A549 (cell line): ENCODE measurements around the gene OR51E2. TPM values are rescaled to one million over a fixed set of nuclear protein-coding genes. Genes with fewer than 3 reads are reported as not detected.

Experiments used
- ATAC-seq, 2 experiments: fragments of 200-7000 bp in 1 of 2; fragments of >200 bp in 1 of 2; cut with Nextera tagmentation in 1 of 2; cut with Tn5 transposase in 1 of 2; 3 replicates each; pipeline versions ENCODE4 v1.8.0 to v1.9.1; 2018 to 2020; ENCODE audit warnings: mild to moderate bottlenecking in 1 of 2, moderate library complexity in 1 of 2
- CTCF ChIA-PET: fragments of 300-600 bp; sonication (Branson Sonifier 250); formaldehyde crosslinking; extraction: SDS; loops from one replicate; lab custom pipeline; 2021; ENCODE audit warnings: antibody characterized with exemption, inconsistent platforms; lab: Yijun Ruan, JAX
- POLR2A ChIA-PET: fragments of 350-600 bp; formaldehyde crosslinking; extraction: SDS; loops from one replicate; lab custom pipeline; 2021; ENCODE audit warnings: antibody characterized with exemption, inconsistent platforms; lab: Yijun Ruan, JAX
- DNase-seq, 2 experiments: peaks; one replicate each; pipeline versions ENCODE4 v3.0.0 to v3.0.0-alpha.2; 2011 to 2016; ENCODE audit warnings: low read depth in 1 of 2, low spot score in 1 of 2
- FAIRE-seq: peaks from 2 replicates; lab custom pipeline; 2011; peaks lifted over from hg19 to GRCh38; lab: Jason Lieb, UNC
- H3K27ac ChIP-seq, 2 experiments: fragments of >200 bp; sonication (Bioruptor Twin); formaldehyde crosslinking; 3 replicates each; pipeline ENCODE4 v1.5.1; 2016 to 2017
- H3K4me1 ChIP-seq: fragments of >200 bp; sonication (Bioruptor Twin); formaldehyde crosslinking; 3 replicates; pipeline ENCODE4 v1.6.1; 2016
- H3K4me2 ChIP-seq: fragments of >200 bp; sonication (Bioruptor Twin); formaldehyde crosslinking; 3 replicates; pipeline ENCODE4 v1.6.1; 2016
- H3K4me3 ChIP-seq: fragments of >200 bp; sonication (Bioruptor Twin); formaldehyde crosslinking; 3 replicates; pipeline ENCODE4 v1.5.1; 2016
- H3K9me3 ChIP-seq: fragments of >200 bp; sonication (Bioruptor Twin); formaldehyde crosslinking; 3 replicates; pipeline ENCODE4 v1.6.1; 2016
- BCL3 ChIP-seq: fragments of >200 bp; sonication (Bioruptor Twin); formaldehyde crosslinking; IDR thresholded peaks from 3 replicates; pipeline ENCODE4 v1.6.1; 2016
- CBX2 ChIP-seq: fragments of 200-600 bp; sonication (generic); IDR thresholded peaks from 2 replicates; pipeline ENCODE4 v1.6.1; 2016; ENCODE audit warnings: low read depth, mild to moderate bottlenecking, borderline replicate concordance
- EHF ChIP-seq: fragments of 250-450 bp; sonication (Bioruptor Pico); IDR thresholded peaks from 2 replicates; pipeline ENCODE4 v1.5.0; 2020; ENCODE audit warnings: mild to moderate bottlenecking
- EP300 ChIP-seq, 2 experiments: fragments of >200 bp; sonication (Bioruptor Twin); formaldehyde crosslinking; IDR thresholded peaks; 2 replicates in 1 of 2; 3 replicates in 1 of 2; pipeline ENCODE4 v1.6.1; 2016 to 2017
- FOSL2 ChIP-seq, 2 experiments: fragments of 450-650 bp in 1 of 2; fragments of >200 bp in 1 of 2; sonication (Bioruptor Twin) in 1 of 2; formaldehyde crosslinking; IDR thresholded peaks; 2 replicates each; pipeline versions ENCODE4 v1.5.0 to v1.6.1; 2016 to 2020; ENCODE audit warnings: mild to moderate bottlenecking in 1 of 2, moderate library complexity in 1 of 2
- FOXS1 ChIP-seq: fragments of 250-450 bp; sonication (Bioruptor Pico); IDR thresholded peaks from 2 replicates; pipeline ENCODE4 v1.5.0; 2020; ENCODE audit warnings: mild to moderate bottlenecking, moderate library complexity
- GATA3 ChIP-seq: IDR thresholded peaks from 2 replicates; pipeline ENCODE4 v1.6.1; 2012; ENCODE audit warnings: borderline replicate concordance
- HES2 ChIP-seq: fragments of >200 bp; sonication (Bioruptor Twin); formaldehyde crosslinking; IDR thresholded peaks from 2 replicates; pipeline ENCODE4 v1.6.1; 2016
- HMGXB4 ChIP-seq: fragments of 250-450 bp; sonication (Bioruptor Pico); IDR thresholded peaks from 2 replicates; pipeline ENCODE4 v1.5.0; 2021; ENCODE audit warnings: mild to moderate bottlenecking, moderate library complexity, borderline replicate concordance
- HOXB5 ChIP-seq: fragments of 250-450 bp; sonication (Bioruptor Pico); IDR thresholded peaks from 2 replicates; pipeline ENCODE4 v1.5.0; 2020; ENCODE audit warnings: mild to moderate bottlenecking, moderate library complexity
- JUNB ChIP-seq: fragments of >200 bp; sonication (Bioruptor Twin); formaldehyde crosslinking; IDR thresholded peaks from 2 replicates; pipeline ENCODE4 v1.6.1; 2016
- KDM1A ChIP-seq: fragments of 200-600 bp; sonication (generic); IDR thresholded peaks from 2 replicates; pipeline ENCODE4 v1.6.1; 2016; ENCODE audit warnings: low read depth, mild to moderate bottlenecking
- MAZ ChIP-seq: fragments of 150-350 bp; IDR thresholded peaks from 2 replicates; pipeline ENCODE4 v1.6.1; 2014; ENCODE audit warnings: antibody characterized with exemption, low read depth, low read length, borderline replicate concordance
- NPAS2 ChIP-seq: fragments of 250-450 bp; sonication (Bioruptor Pico); IDR thresholded peaks from 2 replicates; pipeline ENCODE4 v1.8.0; 2022; ENCODE audit warnings: mild to moderate bottlenecking, moderate library complexity, borderline replicate concordance
- PHF8 ChIP-seq: fragments of 200-600 bp; sonication (generic); IDR thresholded peaks from 2 replicates; pipeline ENCODE4 v1.6.1; 2016; ENCODE audit warnings: low read depth, mild to moderate bottlenecking, antibody characterized with exemption, moderate library complexity, borderline replicate concordance
- POLR2A ChIP-seq: IDR thresholded peaks from 2 replicates; pipeline ENCODE4 v1.6.1; 2012; ENCODE audit warnings: mild to moderate bottlenecking, low read length
- POLR2AphosphoS2 ChIP-seq: conservative IDR thresholded peaks from 2 replicates; pipeline ENCODE4 v1.6.1; 2012; ENCODE audit warnings: low read length, improper control_type of control experiment, inconsistent platforms
- RAD21 ChIP-seq, 2 experiments: fragments of >200 bp in 1 of 2; sonication (Bioruptor Twin) in 1 of 2; formaldehyde crosslinking in 1 of 2; IDR thresholded peaks in 1 of 2; conservative IDR thresholded peaks in 1 of 2; 2 replicates in 1 of 2; 3 replicates in 1 of 2; pipeline ENCODE4 v1.6.1; 2012 to 2018; ENCODE audit warnings: inconsistent platforms in 1 of 2
- REST ChIP-seq: fragments of 200-600 bp; sonication (generic); IDR thresholded peaks from 2 replicates; pipeline ENCODE4 v1.6.1; 2016; ENCODE audit warnings: antibody characterized with exemption, mild to moderate bottlenecking, moderate library complexity
- RFX5 ChIP-seq: fragments of 450-650 bp; IDR thresholded peaks from 2 replicates; pipeline ENCODE4 v1.7.1; 2014; ENCODE audit warnings: antibody characterized with exemption, mild to moderate bottlenecking, moderate library complexity
- SREBF2 ChIP-seq: fragments of 450-650 bp; IDR thresholded peaks from 2 replicates; pipeline ENCODE4 v1.6.1; 2014; ENCODE audit warnings: mild to moderate bottlenecking, moderate library complexity
- TFCP2L1 ChIP-seq: fragments of 250-450 bp; sonication (Bioruptor Pico); IDR thresholded peaks from 2 replicates; pipeline ENCODE4 v1.5.0; 2021; ENCODE audit warnings: mild to moderate bottlenecking
- TP53 ChIP-seq: fragments of 250-450 bp; sonication (Bioruptor Pico); IDR thresholded peaks from 2 replicates; pipeline ENCODE4 v1.5.0; 2021; ENCODE audit warnings: mild to moderate bottlenecking, moderate library complexity
- ZFP36 ChIP-seq: fragments of 450-650 bp; IDR thresholded peaks from 2 replicates; pipeline ENCODE4 v1.6.1; 2014; ENCODE audit warnings: borderline replicate concordance; ENCODE audit not compliant: partially characterized antibody
- ZSCAN20 ChIP-seq: fragments of 250-450 bp; sonication (Bioruptor Pico); IDR thresholded peaks from 2 replicates; pipeline ENCODE4 v1.8.0; 2022; ENCODE audit warnings: mild to moderate bottlenecking, moderate library complexity
- WGBS: methylation state at CpG from one replicate; pipeline ENCODE4 v1.1.6; 2017; ENCODE audit errors: missing lambda C conversion rate; 5-methylcytosine and 5-hydroxymethylcytosine counted together
- polyA plus RNA-seq, 4 experiments: library from polyadenylated mRNA; depleted of rRNA in 3 of 4; stranded (reverse); fragments of >200 nt; fragmentation: RNase III in 1 of 4; extraction: RNeasy Plus Mini Kit Qiagen cat#74134 plus additional on column Dnase treatment in 1 of 4; gene quantifications; 2 replicates in 3 of 4; 3 replicates in 1 of 4; pipeline ENCODE4 v1.2.3, GENCODE V29; 2011 to 2017

OR51E2 gene
- polyA plus RNA-seq, 2 of the 4 experiments (the other 2 are of a cell fraction) = not detected

- no peaks in the 10 kb centered on the region for H3K4me1 ChIP-seq
- no peak overlapping the region for H3K27ac ChIP-seq
- WGBS = 10% methylated on average over 4 of the region's 4 CpGs
- POLR2A ChIA-PET = no interaction called here
- no peak overlapping the region for H3K4me3 ChIP-seq
- no peaks in the 10 kb centered on the region for H3K9me3 ChIP-seq
- CTCF ChIA-PET = interaction anchor here (3.6 kb wide), 1 partner anchor 11 kb away, joined by 18 read pairs; the partner anchor contains the start of gene OR51D1
- ATAC-seq = no peak
- no peak overlapping the region for H3K4me2 ChIP-seq
- FAIRE-seq = no peak
- TF ChIP-seq EHF (CRISPR knock-in tag) (no peak), HOXB5 (no peak), KDM1A (no peak), TFCP2L1 (CRISPR knock-in tag) (no peak), TP53 (CRISPR knock-in tag) (no peak), MAZ (no peak), REST (no peak), SREBF2 (no peak), JUNB (no peak), POLR2A (no peak), FOXS1 (CRISPR knock-in tag) (no peak), RAD21 (conservative IDR thresholded peaks at IDR 0.05 in 1 of 2, IDR thresholded peaks at IDR 0.05 in 1 of 2) (no peak), ZSCAN20 (no peak), GATA3 (no peak), BCL3 (no peak), CBX2 (no peak)
- DNase-seq = no peak
Observed at GRCh38 chr11:4647766-4648165, 49.9 kb downstream of the OR51E2 start.

GRCh38 chr11:4645974-4646373, 51.7 kb downstream of the OR51E2 start:
- TF ChIP-seq SREBF2 = no peak
- TF ChIP-seq HMGXB4 = no peak
- no peak for TF ChIP-seq POLR2AphosphoS2
- TF ChIP-seq EP300 (IDR thresholded peaks at IDR 0.05) = no peak
- no peak for TF ChIP-seq BCL3
- TF ChIP-seq NPAS2 (CRISPR knock-in tag) = no peak
- no peak for TF ChIP-seq GATA3
- TF ChIP-seq RFX5 = no peak
- TF ChIP-seq HES2 = no peak
- TF ChIP-seq RAD21 (conservative IDR thresholded peaks at IDR 0.05 in 1 of 2, IDR thresholded peaks at IDR 0.05 in 1 of 2) = no peak
- TF ChIP-seq REST = no peak
- no peak for TF ChIP-seq PHF8
- no peak for TF ChIP-seq ZFP36
- no peak for TF ChIP-seq FOSL2 (IDR thresholded peaks at IDR 0.05)
- no peak for TF ChIP-seq FOSL2 (CRISPR knock-in tag; IDR thresholded peaks at IDR 0.05)
- TF ChIP-seq, all 56 proteins: peak for 0
- no peaks in the 10 kb centered on the region for H3K9me3 ChIP-seq
- H3K4me3 ChIP-seq = no peak overlapping the region
- DNase-seq (no peak), ATAC-seq (no peak), FAIRE-seq (no peak)
- POLR2A ChIA-PET = no interaction called here
- no peaks in the 10 kb centered on the region for H3K4me1 ChIP-seq
- no peak overlapping the region for H3K27ac ChIP-seq
- 0% methylated on average over 2 of the region's 2 CpGs for whole genome bisulfite sequencing
- H3K4me2 ChIP-seq = no peak overlapping the region
- CTCF ChIA-PET = interaction anchor here (1.4 to 2.4 kb wide), 2 partner anchors 9 to 38 kb away, joined by 3 to 10 read pairs; partner anchors contain the start of genes OR51D1 and TRIM68
